Hepatocyte (in vitro differentiated cells): Measurements from ENCODE around the gene PHOSPHO2.

Source experiments
- CTCF ChIP-seq: fragments of 200-600 bp; sonication (generic); IDR thresholded peaks from 2 replicates; pipeline ENCODE4 v1.5.1; 2016; ENCODE audit warnings: antibody characterized with exemption, mild to moderate bottlenecking; ENCODE audit not compliant: poor library complexity
- EZH2 ChIP-seq: fragments of 200-600 bp; sonication (generic); IDR thresholded peaks from 2 replicates; pipeline ENCODE4 v1.6.1; 2016; ENCODE audit warnings: antibody characterized with exemption, mild to moderate bottlenecking, borderline replicate concordance
- EZH2phosphoT487 ChIP-seq: fragments of 200-600 bp; sonication (generic); IDR thresholded peaks from one replicate; pipeline ENCODE4 v1.6.1; 2018; ENCODE audit warnings: antibody characterized with exemption, mild to moderate bottlenecking, low read depth, moderate library complexity; ENCODE audit not compliant: unreplicated experiment, severe bottlenecking

GRCh38 chr2:169716238-169716886 lies 22.1 kb downstream of the PHOSPHO2 start:
- TF ChIP-seq CTCF (no peak), EZH2 (no peak), EZH2phosphoT487 (no peak)
